Fibroblast of peridontal ligament (primary cell): ENCODE results near the gene CD79B.
"Not testable (repeated sequence)": the region's sequence is repeated elsewhere in the genome, so short reads cannot be mapped to it uniquely, and the experiment has no call there.

Experiments used
- DNase-seq: peaks from one replicate; pipeline ENCODE4 v3.0.0-alpha.2; 2010; ENCODE audit errors: extremely low read depth

CD79B gene

DNA sequence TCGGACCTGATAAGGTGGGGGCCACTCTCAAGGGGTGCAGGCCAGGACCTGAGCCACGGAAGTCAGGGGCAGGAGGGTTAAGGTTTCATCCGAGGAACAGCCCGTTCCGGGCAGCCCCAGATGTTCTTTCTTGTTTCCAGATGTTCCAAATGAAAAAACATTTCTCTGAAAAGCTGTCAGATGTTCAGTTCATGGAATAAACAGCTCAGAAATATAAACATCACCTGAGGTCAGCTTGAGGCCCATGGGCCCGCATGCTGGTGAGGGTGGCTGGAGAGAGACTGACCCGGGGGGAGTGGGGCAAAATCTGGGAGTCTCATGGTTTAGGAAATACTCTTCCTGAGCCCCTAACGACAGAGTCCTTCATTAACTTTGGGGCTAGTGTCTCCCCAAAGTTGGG lies 1.5 kb upstream of the CD79B start:
- DNase-seq: no peak

DNA sequence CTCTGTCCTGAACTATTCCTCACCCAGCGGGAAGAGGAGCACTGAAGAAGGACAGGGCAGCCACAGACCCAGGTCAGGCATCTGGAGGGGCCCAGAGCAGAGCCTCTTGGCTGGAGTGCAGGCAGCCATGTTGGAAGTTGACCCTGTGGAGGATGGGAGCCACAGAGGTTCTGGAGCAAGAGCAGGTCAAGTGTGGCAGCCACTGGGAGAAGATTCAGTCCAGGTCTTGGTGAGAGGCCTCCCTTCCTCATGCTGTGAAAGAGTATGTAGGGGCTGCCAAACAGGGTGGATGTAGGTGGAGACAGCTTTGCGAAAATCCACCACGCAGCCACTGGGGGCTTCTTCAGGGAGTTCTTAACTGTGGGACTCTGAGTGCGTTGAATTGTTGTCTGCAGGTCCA lies 590 bp upstream of the CD79B start:
- DNase-seq: no peak

DNA sequence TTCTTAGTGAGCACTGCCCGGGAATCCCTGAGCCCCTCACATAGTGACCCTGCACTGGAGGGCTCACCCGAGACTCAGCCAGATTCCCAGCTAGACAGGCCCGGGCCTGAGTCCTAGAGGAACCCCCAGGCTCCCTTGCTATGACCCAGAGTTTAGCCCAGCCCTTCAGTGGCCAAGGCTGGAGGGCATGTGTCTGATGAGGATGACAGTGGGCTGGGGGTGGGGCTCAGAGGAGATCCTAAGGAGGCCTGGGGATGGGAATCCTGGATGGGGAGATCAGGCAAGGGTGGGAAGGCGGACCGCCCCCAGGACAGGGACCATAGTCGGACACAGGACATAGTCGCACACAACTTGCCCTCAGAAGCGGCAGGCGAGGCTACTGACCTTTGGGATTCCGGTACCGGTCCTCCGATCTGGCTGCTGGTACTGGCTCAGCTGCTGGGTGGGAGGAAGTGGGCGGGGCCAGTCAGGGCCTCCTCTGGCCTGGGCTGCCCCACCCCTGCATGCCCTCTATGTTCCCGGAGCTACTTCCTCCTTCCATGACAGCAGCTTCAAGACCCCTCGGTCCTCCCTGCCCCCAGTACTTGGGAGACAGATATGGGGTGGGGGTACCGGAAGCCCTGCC lies 1.1 kb downstream of the CD79B start:
- no peak for DNase-seq

DNA sequence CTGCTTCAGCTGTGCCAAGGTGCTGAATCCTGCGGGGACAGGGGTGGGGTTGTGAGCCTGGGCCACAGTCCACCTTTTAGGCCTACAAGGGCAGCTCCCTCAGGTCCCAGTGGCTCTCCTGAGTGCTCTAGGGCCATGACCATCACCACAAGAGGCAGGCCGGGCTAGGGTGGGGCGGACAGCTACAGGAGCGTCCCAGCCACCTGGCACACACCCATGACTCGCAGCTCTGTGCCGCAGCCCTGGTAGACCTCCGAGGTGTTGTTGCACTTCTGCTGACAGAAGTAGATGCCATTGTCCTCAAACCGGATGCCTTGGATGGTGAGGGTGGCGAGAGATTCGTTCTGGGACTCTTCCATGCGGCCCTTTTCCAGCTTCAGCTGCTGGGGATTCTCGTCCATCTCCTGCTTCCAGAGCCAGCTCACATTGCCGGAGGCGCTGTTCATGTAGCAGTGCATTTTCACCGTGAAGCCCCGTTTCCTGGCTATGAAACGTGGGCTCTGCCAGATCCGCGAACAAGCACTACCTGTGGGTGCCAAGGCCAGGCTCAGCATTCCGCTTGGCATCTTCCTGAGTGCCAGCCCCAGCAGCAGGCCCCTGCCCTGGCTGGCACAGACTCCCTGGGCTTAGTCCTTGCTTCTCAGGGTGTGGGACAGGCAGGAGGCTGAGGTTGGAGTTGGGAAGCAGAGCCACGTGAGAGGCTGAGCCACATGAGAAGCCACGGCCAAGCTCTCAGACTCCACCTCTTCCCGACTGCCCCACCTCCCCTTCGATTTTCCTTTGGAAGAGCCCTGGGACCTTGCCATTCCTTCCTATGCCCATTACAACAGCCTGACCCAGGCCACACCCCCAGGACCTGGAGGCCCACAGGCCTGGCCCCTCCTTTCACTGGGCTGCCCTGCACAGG lies 2.0 kb downstream of the CD79B start:
- DNase-seq: no peak

DNA sequence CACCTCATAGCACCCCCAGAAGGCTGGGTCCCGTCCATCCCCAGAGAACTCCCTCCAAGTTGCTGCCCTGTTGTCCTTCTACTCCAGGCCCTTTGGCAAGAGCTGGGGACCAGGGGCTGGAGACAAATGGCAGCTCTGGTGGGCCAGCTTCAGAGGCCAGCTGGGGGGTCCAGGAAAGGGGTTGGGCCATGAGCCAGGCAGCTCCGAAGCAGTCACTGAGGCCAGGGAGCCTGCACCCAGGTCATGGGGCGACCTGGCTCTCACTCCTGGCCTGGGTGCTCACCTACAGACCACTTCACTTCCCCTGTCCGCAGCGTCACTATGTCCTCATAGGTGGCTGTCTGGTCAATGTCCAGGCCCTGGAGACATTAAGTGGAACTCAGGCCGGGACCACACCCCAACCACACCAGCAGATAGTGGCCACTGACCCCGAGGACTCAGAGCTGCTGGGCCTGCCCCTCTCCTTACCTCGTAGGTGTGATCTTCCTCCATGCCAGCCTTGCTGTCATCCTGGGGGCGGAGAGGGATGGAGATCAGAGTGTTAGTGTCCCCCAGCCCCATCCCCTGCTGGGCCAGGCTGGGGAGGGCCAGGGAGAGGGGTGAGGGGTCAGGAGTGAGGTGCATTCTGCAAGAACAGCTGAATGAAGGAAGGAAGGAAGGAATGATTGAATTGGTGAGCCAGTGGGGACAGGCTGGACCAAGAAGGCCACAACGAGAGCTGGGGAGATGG lies 3.0 kb downstream of the CD79B start:
- DNase-seq: no peak

DNA sequence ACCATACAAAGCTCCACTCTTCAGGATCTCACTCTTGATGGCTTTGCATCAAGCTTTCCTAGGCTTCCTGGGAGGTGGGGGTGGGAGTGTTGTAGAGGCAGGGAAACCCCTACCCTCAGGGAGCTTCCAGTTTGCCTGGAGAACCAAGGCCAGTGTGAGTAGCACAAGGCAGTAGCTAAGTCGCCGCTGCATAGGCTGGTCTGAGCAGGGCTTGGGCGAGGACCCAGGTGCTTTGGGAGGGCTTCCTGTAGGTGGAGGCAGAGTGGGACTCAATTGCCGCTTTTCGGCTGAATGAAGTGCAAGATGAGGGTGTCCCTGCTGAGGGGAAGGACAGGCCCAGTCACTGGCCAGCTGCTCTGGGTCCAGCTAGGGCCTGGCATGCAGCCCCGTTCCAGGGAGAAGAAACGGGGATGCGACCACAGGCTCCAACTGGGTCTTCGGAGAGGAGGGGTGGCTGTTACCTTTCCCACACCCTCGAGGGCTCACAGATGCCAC lies 3.9 kb downstream of the CD79B start:
- DNase-seq: no peak

DNA sequence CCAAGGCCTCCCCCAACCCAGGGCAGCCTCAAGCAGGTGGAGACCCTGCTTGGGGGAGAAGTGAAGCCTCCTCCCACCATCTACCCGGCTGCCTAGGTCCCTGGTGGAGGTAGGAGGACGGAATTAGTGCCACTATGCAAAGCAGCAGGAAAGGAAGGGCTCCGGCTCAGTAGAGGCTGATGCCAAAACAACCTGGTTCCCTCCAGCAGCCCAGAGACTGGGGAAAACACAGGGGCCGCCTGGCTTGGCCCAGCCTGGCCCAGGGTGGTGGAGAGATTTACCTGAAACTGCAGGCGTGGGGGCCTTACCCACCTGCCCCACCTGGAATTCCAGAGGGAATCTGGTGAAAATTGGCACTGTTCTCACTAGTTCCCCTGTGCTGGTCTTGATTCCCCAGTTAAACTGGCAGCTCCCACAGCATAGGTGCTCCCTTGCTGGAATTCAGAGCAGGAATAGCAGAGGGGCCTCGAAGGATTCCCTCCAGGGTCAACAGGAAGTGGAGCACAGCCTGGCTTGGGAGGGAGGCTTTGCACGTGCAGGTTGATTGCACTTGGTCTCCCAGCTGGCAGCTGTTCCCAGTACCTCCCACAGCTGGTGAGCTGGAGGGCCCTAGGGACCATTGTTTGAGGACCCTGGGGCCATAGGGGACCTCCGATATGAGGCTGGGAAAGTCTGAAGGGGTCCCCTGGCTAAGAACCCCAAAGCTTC lies 4.5 kb downstream of the CD79B start:
- no peak for DNase-seq

DNA sequence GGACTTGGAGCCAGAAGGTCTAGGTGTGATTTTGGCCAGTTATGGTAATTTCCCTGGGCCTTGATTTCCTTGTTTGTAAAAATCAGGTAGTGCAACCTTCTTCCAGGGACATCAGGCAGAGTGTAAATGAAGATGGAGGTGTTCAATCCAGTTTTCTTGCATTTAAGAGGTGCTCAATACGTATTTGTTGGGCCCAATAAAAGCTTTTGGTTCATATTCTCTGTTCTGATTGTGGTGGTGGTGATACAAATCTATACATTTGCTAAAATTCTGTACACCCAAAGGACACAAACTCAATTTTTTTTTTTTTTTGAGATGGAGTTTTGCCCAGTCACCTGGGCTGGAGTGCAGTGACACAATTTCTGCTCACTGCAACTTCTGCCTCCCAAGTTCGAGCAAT lies 6.0 kb downstream of the CD79B start:
- no peak for DNase-seq

DNA sequence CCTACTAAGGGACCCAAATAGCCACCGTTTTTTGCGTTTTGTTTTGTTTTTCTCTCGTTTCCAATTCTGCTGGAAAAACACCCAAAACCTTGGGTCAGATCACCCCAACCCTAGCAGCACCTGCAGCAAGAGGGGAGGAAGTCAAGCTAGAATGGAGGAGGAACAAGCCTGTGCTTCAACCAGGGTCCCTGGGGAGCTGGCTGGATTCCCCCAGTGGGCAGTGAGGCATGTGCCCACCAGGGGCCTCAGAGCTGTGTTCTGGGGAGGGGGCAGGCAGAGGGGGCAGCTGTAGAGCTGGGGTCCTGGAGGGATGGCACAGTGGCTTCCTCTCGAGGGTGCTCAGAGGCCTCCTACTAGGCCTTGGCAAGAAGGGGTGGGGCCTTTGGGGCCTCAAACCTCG lies 6.5 kb downstream of the CD79B start:
- no peak for DNase-seq

DNA sequence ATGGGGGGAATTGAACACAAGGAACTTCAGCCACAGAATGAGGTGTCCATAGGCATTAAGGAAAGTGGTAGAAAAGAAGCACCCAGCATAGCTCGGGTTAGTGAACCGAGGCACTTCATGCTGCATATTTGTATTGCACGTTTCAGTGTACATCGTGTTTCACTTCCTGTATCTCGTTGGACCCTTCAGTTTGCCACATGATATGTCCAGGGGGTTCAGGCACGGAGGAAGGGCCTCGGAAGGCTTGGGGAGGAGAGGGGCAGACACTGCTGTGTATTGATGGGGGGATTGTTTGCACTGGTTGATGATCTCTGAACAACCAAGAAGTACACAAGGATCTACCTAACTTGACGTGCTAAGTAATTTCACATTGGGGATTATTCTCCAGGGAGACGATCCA lies 9.7 kb downstream of the CD79B start:
- DNase-seq: not testable (repeated sequence)

DNA sequence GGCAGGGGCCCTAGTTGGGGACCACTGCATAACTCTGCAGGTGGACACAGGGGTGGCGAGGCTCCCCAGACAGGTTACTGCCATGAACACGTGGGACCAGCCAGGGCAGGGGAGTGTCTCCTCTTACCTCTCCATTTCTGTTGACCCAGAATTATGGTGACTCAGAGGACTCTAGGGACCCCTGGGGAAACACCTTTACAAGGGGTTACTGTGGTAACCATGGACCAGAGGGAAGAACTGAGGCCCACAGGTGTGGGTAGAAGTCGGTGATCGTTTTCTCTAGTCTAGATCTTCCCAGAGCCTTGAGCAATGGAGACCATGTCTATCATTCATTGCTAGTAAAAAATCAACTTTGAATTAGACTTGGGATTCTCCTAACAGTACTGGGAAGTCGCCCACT lies 11.4 kb downstream of the CD79B start:
- DNase-seq: not testable (repeated sequence)

DNA sequence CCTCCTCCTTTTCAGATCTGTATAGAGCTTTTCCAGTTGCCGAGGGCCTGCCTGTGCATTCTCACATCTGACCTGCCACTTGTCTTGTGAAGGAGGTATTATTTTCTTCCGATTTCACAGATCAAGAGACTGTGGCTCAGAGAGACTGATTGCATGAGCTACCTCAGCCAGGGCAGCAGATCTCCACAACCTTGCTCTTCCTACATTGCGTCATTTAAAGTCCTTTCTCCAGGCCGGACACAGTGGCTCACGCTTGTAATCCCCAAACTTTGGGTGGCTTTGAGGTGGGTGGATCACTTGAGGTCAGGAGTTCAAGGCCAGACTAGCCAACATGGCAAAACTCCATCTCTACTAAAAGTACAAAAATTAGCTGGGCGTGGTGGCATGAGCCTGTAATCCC lies 12.1 kb downstream of the CD79B start:
- DNase-seq: not testable (repeated sequence)

DNA sequence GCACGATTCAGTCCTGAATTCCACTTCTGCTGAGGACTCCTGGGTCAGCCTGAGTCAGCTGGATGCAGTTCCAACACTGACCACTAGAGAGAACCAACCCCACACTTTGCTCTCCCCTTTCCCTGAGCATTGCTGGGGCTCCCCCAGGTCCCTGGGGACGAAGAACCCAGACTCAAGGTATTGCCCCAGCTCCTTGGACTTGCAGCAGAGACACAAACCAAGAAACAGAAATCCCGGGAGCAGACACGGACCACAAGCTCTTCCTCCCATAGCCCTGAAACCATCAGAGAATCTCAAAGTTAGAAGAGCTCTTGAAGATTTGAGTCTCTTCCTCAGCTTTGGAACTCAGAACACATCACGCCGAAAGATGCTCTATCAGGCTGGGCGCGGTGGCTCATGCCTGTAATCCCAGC lies 12.8 kb downstream of the CD79B start:
- DNase-seq: peak; percentile 57

DNA sequence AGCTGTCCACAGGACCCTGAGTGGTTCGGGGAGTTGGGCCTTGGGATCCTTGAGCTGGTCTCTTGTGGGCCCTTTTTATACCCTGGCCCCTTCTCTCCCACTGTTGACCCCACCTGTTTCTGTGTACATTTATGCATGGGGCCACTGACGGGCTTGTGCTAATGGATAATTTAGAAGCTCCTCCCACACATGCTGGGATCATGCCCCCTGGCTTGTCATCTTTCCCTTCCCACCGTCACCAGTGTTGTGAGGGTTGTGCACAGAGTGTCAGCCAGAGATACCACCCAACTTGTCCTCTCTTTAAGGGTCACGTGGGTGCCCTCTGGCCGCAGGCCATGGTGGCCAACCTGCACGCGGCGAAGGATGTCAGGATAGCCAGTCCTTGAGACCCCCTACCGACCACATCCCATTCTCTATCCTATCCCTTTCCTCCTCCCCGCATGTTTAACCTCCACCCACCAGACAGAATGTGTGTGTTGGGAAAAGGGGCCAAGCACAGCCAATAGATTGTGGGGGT lies 13.3 kb downstream of the CD79B start, which contains the start of gene GH1:
Gene GH1 (minus strand): TSS at position 51 of the 517 bp plus-strand sequence. CDS start 63 bp downstream, outside the sequence.
- not testable (repeated sequence) for DNase-seq

DNA sequence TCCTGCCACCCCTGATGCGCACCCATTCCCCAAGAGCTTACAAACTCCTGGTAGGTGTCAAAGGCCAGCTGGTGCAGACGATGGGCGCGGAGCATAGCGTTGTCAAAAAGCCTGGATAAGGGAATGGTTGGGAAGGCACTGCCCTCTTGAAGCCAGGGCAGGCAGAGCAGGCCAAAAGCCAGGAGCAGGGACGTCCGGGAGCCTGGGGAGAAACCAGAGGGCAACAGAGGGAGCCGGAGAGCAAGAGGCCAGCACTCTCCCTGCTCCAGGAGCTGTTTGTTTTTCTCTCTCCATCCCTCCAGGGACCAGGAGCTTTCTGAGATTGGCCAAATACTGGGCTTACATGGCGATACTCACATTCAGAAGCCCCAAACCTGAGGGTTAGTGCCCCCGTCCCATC lies 13.8 kb downstream of the CD79B start:
- DNase-seq: no peak

DNA sequence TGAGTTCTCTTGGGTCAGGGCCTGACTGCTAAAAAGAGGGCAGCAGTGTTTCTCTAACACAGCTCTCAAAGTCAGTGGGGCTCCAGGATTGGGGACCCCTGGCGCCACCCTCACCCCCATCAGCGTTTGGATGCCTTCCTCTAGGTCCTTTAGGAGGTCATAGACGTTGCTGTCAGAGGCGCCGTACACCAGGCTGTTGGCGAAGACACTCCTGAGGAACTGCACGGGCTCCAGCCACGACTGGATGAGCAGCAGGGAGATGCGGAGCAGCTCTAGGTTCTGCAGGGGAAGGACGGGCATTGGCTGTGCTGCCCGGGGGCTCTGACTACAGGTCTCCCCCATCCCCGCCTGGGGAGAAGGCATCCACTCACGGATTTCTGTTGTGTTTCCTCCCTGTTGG lies 14.5 kb downstream of the CD79B start:
- DNase-seq: no peak

DNA sequence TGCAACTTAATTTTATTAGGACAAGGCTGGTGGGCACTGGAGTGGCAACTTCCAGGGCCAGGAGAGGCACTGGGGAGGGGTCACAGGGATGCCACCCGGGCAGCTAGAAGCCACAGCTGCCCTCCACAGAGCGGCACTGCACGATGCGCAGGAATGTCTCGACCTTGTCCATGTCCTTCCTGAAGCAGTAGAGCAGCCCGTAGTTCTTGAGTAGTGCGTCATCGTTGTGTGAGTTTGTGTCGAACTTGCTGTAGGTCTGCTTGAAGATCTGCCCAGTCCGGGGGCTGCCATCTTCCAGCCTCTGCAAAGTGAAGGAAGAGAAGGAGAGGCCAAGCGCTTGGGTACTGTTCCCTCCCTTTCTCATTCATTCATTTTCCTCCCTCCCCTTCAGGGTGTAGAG lies 14.9 kb downstream of the CD79B start:
- not testable (repeated sequence) for DNase-seq

DNA sequence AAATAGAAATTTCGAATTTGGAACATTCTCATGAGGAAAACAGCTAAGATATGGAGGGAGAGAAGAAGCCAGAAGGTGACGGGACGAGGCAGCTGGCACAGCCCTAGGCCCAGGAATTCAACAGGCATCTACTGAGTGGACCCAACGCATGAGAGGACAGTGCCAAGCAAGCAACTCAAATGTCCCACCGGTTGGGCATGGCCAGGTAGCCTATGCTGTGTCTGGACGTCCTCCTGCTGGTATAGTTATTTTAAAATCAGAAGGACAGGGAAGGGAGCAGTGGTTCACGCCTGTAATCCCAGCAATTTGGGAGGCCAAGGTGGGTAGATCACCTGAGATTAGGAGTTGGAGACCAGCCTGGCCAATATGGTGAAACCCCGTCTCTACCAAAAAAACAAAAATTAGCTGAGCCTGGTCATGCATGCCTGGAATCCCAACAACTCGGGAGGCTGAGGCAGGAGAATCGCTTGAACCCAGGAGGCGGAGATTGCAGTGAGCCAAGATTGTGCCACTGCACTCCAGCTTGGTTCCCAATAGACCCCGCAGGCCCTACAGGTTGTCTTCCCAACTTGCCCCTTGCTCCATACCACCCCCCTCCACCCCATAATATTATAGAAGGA lies 15.5 kb downstream of the CD79B start:
- no peak for DNase-seq

DNA sequence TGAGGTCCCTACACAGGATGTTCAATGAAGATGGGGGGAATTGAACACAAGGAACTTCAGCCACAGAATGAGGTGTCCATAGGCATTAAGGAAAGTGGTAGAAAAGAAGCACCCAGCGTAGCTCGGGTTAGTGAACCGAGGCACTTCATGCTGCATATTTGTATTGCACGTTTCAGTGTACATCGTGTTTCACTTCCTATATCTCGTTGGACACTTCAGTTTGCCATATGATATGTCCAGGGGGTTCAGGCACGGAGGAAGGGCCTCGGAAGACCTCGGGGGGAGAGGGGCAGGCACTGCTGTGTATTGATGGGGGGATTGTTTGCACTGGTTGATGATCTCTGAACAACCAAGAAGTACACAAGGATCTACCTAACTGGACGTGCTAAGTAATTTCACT lies 16.4 kb downstream of the CD79B start:
- DNase-seq: not testable (repeated sequence)

DNA sequence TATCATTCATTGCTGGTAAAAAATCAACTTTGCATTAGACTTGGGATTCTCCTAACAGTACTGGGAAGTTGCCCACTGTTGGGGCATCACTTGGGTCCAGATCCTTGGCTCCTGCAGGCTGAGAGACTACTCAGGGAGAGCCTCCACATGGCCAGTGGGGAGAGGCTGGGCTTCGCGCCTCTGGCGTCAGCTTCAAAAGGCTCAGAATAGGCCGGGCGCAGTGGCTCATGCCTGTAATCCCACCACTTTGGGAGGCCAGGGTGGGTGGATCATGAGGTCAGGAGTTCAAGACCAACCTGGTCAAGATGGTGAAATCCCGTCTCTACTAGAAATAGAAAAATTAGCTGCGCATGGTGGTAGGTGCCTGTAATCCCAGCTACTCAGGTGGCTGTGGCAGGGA lies 17.7 kb downstream of the CD79B start:
- no peak for DNase-seq

DNA sequence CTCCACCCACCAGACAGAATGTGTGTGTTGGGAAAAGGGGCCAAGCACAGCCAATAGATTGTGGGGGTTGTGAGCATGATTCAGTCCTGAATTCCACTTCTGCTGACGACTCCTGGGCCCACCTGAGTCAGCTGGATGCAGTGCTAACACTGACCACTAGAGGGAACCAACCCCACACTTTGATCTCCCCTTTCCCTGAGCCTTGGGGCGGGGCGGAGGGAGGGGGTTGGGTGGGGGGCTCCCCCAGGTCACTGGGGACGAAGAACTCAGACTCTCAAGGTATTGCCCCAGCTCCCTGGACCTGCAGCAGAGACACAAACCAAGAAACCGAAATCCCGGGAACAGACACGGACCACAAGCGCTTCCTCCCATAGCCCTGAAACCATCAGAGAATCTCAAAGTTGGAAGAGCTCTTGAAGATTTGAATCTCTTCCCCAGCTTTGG lies 20.5 kb downstream of the CD79B start:
- no peak for DNase-seq
